ENCODE results near the gene FXR1.
A peak's percentile ranks its signal among the peaks of the same experiment; 100 is the strongest.
"Not testable (repeated sequence)": the region's sequence is repeated elsewhere in the genome, so short reads cannot be mapped to it uniquely, and the experiment has no call there.

FXR1 gene

GRCh38 chr3:180940826-180941225 is 28.4 kb downstream of the FXR1 start:
- DNase-seq: no peak

- DNase-seq: no peak
Measured at GRCh38 chr3:180947761-180948390, 35.4 kb downstream of the FXR1 start.

- DNase-seq: no peak
Measured at GRCh38 chr3:180959691-180960090, 47.2 kb downstream of the FXR1 start.

GRCh38 chr3:180961087-180961486 is 48.6 kb downstream of the FXR1 start:
- DNase-seq: no peak

- no peak for DNase-seq
Measured at GRCh38 chr3:180961552-180961951, 49.1 kb downstream of the FXR1 start.

DNA sequence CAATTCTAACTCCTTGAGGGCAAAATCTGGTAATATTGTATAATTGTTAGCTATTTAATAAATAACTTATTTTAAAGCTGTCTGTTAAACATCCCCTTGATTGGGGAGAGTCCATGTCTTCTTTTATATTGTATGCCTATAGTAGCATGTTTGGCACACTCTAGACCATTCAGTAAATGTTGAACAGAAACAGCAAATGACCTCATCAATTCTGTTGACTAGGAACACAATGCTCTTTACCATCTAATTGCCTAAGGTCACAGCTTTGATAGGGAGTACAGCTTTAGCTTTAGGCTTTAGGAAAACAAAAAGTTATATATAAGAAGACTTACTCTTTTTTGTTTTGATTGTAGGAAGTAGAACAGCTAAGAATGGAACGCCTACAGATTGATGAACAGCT is 50.1 kb downstream of the FXR1 start:
- DNase-seq: no peak

DNA sequence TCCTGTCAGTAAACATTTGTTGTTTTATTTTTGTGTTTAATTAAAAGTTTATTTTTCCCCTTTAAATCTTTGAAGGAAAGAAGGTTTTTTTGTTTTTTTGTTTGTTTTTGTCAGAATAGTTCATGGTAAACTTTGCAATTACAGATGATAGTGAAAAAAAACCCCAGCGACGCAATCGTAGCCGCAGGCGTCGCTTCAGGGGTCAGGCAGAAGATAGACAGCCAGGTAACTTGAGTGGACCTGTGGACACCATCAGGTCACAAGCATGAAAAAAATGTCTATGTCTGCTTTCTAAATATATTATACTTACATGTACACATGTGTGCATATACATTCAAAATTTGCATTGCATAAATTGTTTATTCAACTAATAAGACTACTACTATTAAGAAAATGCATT is 58.5 kb downstream of the FXR1 start:
- DNase-seq: no peak

DNA sequence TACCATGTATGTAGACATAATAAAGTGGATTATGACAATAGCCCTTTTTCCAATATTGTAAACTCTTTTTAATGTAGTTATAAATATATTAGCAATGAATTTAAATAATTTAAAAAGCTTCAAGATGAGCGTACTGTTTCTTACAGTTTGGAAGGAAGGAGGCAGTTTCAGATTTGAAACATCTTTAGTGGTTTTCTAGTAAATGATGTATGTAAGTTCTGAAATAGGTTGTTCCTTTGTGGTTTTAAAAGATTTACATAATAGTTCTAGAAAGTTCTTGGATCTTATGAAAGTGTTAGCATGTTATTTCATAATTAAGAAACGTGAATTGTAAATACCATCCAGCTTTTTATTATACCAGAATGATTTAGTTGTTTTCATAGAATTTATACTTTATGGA is 61.1 kb downstream of the FXR1 start:
- DNase-seq: no peak

DNA sequence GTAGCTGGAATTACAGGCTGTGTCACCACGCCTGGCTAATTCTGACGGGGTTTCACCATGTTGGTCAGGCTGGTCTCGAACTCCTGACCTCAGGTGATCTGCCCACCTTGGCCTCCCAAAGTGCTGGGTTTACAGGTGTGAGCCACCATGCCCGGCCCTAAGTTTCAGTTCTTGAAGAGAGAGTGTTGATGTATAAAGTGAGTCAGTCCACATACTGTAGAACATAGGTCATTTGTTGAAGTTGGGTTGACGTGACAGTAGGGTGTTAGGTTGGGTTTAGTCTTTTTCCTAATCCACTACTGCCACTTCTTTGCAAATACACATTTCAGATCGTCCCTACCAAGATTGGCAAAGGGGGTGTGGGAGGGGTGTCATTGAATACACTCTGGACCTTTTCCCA is 61.8 kb downstream of the FXR1 start:
- no peak for DNase-seq

GRCh38 chr3:180977498-180977897 is 65.0 kb downstream of the FXR1 start:
- DNase-seq: no peak

DNA sequence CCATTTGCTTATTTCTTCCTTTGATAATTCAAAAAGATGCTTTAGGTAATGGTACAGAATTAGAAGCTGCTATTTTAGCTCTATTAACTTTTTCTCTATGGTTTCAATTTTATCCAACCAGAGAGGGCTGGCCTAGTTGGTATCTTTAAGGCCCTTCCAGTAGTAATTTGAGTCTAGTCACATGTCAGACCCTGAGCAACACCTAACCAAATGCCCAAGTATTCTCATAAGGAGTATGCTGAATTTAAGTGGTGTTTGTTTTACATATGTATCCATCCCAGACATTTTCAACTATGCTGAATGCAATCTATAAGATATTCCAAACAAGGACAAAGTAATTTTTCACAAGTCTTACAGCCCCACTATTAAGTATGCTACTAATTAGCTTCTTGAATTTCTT is 67.5 kb downstream of the FXR1 start:
- no peak for DNase-seq

DNA sequence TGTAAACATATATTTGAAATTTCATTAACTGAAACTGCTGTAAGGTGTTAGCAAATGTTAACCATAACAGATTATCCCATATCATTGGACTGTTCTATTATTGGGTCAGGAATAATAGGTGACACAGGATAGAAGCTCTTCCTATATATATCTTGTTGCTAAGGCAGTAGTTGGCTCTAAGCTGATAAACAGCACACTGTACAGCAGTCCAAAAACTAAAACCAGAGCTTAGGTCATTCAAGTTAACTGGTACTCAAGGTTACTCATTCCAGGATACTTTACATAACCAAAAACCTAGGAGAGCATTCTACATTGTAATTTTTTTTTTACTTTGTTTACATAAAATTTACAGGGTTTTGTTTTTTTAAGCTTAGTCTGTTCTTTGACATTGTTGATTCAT is 68.1 kb downstream of the FXR1 start:
- DNase-seq: no peak

- DNase-seq: no peak
Measured at GRCh38 chr3:180981912-180982311, 69.4 kb downstream of the FXR1 start.

DNA sequence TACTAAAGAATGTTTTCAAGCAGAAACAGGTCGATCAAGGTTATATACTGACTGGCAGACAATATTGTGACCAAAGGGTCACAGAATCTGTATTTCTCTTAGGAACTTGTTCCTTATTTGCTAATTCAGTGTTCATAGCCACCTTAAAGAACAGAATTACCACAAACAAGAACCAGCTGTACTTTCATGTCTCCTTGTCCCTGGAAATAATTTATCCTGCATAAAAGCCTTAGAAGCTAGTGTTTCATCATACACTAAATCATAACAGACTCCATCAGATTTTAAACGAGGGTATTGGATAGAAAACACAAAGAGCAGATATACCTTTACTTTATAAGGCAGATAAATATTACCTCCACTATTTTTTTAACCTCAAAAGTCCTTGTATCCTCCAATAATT is 70.7 kb downstream of the FXR1 start:
- DNase-seq: no peak

GRCh38 chr3:180986366-180986765 is 73.9 kb downstream of the FXR1 start:
- DNase-seq: not testable (repeated sequence)

GRCh38 chr3:180987344-180987743 is 74.9 kb downstream of the FXR1 start:
- DNase-seq: no peak

DNA sequence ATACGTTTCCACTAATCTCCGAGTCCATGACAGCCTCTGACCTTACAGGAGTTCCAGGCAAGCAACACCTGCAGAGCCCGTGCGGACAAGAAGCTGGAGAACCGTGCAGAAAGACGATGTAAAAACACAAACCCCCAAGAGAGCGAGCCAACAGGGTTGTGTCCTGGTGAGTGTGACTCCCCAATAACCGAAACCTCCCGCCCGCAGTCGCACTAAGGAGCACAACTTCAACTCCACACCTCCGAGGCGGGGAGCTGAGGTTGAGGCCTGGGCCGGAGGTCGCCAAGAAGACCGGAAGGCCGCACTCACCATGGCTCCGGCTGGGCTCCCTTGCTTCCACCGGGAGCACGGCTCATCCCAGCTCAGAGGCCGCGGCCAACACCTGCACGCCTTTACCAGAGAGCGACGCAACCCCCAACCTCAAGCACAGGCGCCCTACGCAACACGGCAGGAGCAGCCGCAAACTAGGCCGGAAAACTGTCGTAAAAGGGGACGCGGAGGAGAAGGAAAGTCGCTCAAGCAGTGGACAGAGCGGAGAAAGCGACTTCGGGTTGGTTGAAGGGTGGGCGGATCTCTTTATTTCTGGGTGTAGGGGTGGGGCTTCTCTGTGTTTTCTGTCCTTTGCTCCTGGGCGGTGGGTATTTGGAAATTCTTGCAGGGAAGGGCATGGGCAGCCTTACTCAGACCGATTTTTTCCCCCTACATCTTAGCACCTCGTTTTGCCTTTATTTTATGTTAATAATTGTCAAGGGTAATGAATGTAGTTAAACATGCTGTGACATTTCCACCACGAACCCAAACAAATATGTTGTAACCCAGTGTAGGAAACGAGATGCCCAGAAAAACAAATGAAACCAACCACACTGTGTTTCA is 77.1 kb downstream of the FXR1 start, which contains the start of gene DNAJC19:
DNAJC19 (minus strand) TSS at position 446 of the 873 bp plus-strand sequence; CDS start at position 312, 134 bp downstream.
- DNase-seq: peak; percentile 92

- DNase-seq: no peak
Measured at GRCh38 chr3:180990505-180990904, 78.0 kb downstream of the FXR1 start.

DNA sequence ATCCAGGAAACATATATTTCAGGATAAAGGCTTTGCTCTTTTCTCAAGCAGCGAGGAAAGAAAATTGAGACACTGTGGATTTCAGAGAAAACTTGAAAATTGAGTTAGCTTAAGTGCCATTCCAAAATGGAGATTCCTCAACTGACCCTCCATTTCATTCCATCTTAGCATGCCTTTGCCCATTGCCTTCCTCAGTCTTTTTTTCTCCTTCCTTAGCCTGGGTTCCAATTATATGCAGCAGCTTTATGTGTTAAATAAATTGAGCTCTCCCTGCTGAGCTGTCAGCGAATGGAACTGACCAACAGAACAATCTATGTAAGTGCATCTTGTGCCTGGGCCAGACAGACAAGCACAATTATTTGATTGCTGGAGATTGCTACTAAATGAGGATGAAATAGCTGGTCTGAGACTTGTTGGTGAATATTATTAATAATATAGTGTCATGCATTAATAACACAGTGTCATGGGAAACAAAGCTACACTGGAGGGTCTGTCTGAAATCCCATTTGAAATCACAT is 84.0 kb downstream of the FXR1 start:
- no peak for DNase-seq

DNA sequence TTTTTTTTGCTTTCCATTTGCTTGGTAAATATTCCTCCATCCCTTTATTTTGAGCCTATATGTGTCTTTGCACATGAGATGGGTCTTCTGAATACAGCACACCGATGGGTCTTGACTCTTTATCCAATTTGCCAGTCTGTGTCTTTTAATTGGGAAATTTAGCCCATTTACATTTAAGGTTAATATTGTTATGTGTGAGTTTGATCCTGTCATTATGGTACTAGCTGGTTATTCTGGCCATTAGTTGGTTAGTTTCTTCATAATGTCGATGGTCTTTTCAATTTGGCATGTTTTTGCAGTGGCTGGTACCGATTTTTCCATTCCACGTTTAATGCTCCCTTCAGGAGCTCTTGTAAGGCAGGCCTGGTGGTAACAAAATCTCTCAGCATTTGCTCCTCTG is 89.9 kb downstream of the FXR1 start:
- DNase-seq: not testable (repeated sequence)

GRCh38 chr3:181003469-181003868 is 91.0 kb downstream of the FXR1 start:
- not testable (repeated sequence) for DNase-seq

GRCh38 chr3:181006541-181006940 is 94.1 kb downstream of the FXR1 start:
- DNase-seq: no peak

GRCh38 chr3:181007262-181007661 is 94.8 kb downstream of the FXR1 start:
- DNase-seq: no peak

- no peak for DNase-seq
Measured at GRCh38 chr3:181008796-181009195, 96.3 kb downstream of the FXR1 start.
